CD14-positive monocyte (primary cell): Measurements from ENCODE around the gene ANKRD27. TPM values are rescaled to one million over a fixed set of nuclear protein-coding genes. Genes with fewer than 3 reads are reported as not detected.
A peak's percentile ranks its signal among the peaks of the same experiment; 100 is the strongest.

Experiments used
- DNase-seq, 3 donors: peaks; one replicate each; pipeline ENCODE4 v3.0.0-alpha.2; 2011 to 2022
- H2AFZ ChIP-seq: 2 replicates; pipeline ENCODE4 v1.6.0; 2012; ENCODE audit warnings: mild to moderate bottlenecking, low read depth, low read length, inconsistent platforms; ENCODE audit not compliant: insufficient read depth, poor library complexity, severe bottlenecking
- H3K27ac ChIP-seq, 2 donors: 1 replicate in 1 of 2; 2 replicates in 1 of 2; pipeline ENCODE4 v1.5.1; 2012 to 2013; ENCODE audit warnings: low read length in 2 of 2, control low read depth in 1 of 2, inconsistent platforms in 1 of 2, low read depth in 1 of 2, mild to moderate bottlenecking in 1 of 2
- H3K27me3 ChIP-seq, 2 donors: one replicate each; pipeline versions ENCODE4 v1.6.0 to v1.6.1; 2011 to 2013; ENCODE audit warnings: low read length in 2 of 2; ENCODE audit not compliant: control insufficient read depth in 2 of 2, insufficient read depth in 2 of 2
- H3K36me3 ChIP-seq, 2 donors: replicated peaks in 1 of 2; 1 replicate in 1 of 2; 2 replicates in 1 of 2; pipeline versions ENCODE4 v1.5.1 to v1.6.1; 2012 to 2013; ENCODE audit warnings: low read length in 2 of 2, control low read depth in 1 of 2, inconsistent platforms in 1 of 2, mild to moderate bottlenecking in 1 of 2; ENCODE audit not compliant: insufficient read depth in 2 of 2, control insufficient read depth in 1 of 2
- H3K4me1 ChIP-seq, 2 donors: 1 replicate in 1 of 2; 2 replicates in 1 of 2; pipeline versions ENCODE4 v1.5.1 to v1.6.1; 2012 to 2013; ENCODE audit warnings: low read length in 2 of 2, control low read depth in 1 of 2, inconsistent platforms in 1 of 2, mild to moderate bottlenecking in 1 of 2, moderate library complexity in 1 of 2; ENCODE audit not compliant: insufficient read depth in 2 of 2, control insufficient read depth in 1 of 2
- H3K4me2 ChIP-seq: replicated peaks from 2 replicates; pipeline ENCODE3; 2012; ENCODE audit warnings: low read length, moderate library complexity, mild to moderate bottlenecking; ENCODE audit not compliant: poor library complexity, severe bottlenecking; ENCODE audit errors: extremely low read depth
- H3K4me3 ChIP-seq, 3 experiments: fragments of 200-600 bp in 1 of 3; sonication (generic) in 1 of 3; replicated peaks in 1 of 3; 1 replicate in 2 of 3; 2 replicates in 1 of 3; pipeline ENCODE4 v1.5.1; 2011 to 2013; ENCODE audit warnings: low read length in 3 of 3, mild to moderate bottlenecking in 3 of 3, control low read depth in 2 of 3, low read depth in 2 of 3, inconsistent platforms in 1 of 3, moderate library complexity in 1 of 3
- H3K79me2 ChIP-seq: 2 replicates; pipeline ENCODE4 v1.6.0; 2012; ENCODE audit warnings: mild to moderate bottlenecking, control low read depth, inconsistent platforms, low read length, moderate library complexity; ENCODE audit not compliant: insufficient read depth
- H3K9ac ChIP-seq: 2 replicates; pipeline ENCODE4 v1.6.0; 2017; ENCODE audit warnings: low read length, mild to moderate bottlenecking; ENCODE audit not compliant: insufficient read depth, poor library complexity, severe bottlenecking
- H3K9me3 ChIP-seq, 2 donors: replicated peaks in 1 of 2; 1 replicate in 1 of 2; 2 replicates in 1 of 2; pipeline versions ENCODE4 v1.5.1 to v1.6.1; 2012 to 2013; ENCODE audit warnings: low read length in 2 of 2, control low read depth in 1 of 2; ENCODE audit not compliant: control insufficient read depth in 1 of 2, insufficient read depth in 1 of 2
- H4K20me1 ChIP-seq: 2 replicates; pipeline ENCODE4 v1.6.0; 2012; ENCODE audit warnings: mild to moderate bottlenecking, low read length, control low read depth, moderate library complexity; ENCODE audit not compliant: insufficient read depth
- H3K27ac Mint-ChIP-seq, 7 donors: one replicate each; pipeline ENCODE4 v1.8.0; 2020; ENCODE audit warnings: mild to moderate bottlenecking in 7 of 7, mixed read lengths in 7 of 7, moderate library complexity in 6 of 7, inconsistent platforms in 2 of 7
- H3K27me3 Mint-ChIP-seq, 3 donors: one replicate each; pipeline ENCODE4 v1.8.0; 2021 to 2022; ENCODE audit warnings: low read depth in 3 of 3, mild to moderate bottlenecking in 3 of 3, mixed read lengths in 3 of 3, moderate library complexity in 3 of 3, inconsistent platforms in 1 of 3
- H3K36me3 Mint-ChIP-seq, 2 donors: one replicate each; pipeline ENCODE4 v1.8.0; 2020; ENCODE audit warnings: mixed read lengths in 2 of 2, inconsistent platforms in 1 of 2, mild to moderate bottlenecking in 1 of 2
- H3K4me1 Mint-ChIP-seq: one replicate; pipeline ENCODE4 v1.8.0; 2020; ENCODE audit warnings: mild to moderate bottlenecking, mixed read lengths
- H3K4me3 Mint-ChIP-seq, 2 donors: one replicate each; pipeline ENCODE4 v1.8.0; 2020; ENCODE audit warnings: mild to moderate bottlenecking in 2 of 2, mixed read lengths in 2 of 2, moderate library complexity in 1 of 2
- H3K9me3 Mint-ChIP-seq, 7 donors: one replicate each; pipeline ENCODE4 v1.8.0; 2020 to 2022; ENCODE audit warnings: mixed read lengths in 7 of 7, mild to moderate bottlenecking in 6 of 7, moderate library complexity in 6 of 7, inconsistent platforms in 2 of 7
- CTCF ChIP-seq: fragments of 200-600 bp; IDR thresholded peaks from one replicate; pipeline ENCODE4 v1.8.0; 2022; ENCODE audit warnings: antibody characterized with exemption, mild to moderate bottlenecking
- WGBS: methylation state at CpG from one replicate; pipeline ENCODE4 v1.1.5; 2013; ENCODE audit warnings: missing lambda C conversion rate; ENCODE audit not compliant: insufficient coverage; 5-methylcytosine and 5-hydroxymethylcytosine counted together
- intact Hi-C, 2 donors: fragments of 100-400 bp; cut with micrococcal nuclease; formaldehyde crosslinking; loops; one replicate each; pipeline versions ENCODE4 v1.15.0 to v1.15.1; 2023
- polyA plus RNA-seq, 3 donors: library from polyadenylated mRNA; depleted of rRNA in 1 of 3; unstranded in 2 of 3; stranded (reverse) in 1 of 3; fragments of 300-500 nt in 2 of 3; fragments of >200 nt in 1 of 3; fragmentation: Illumina TruSeq in 2 of 3; gene quantifications; 1 replicate in 2 of 3; 2 replicates in 1 of 3; pipeline ENCODE4 v1.2.3, GENCODE V29; 2012 to 2021

Gene ANKRD27
- polyA plus RNA-seq, 3 donors: 8.7 to 17.5 (median 14.5) TPM

- H3K4me1 ChIP-seq: no peaks in the 10 kb centered on the region
- no peak overlapping the region for H3K27ac Mint-ChIP-seq
- H3K79me2 ChIP-seq: no peaks in the 10 kb centered on the region
- no peak overlapping the region for H2AFZ ChIP-seq
- intact Hi-C loops: no loop called here
- peaks cover 0 to 4% (median 0%) of the 10 kb centered on the region in 3 donors for H3K27me3 Mint-ChIP-seq
- no peaks in the 10 kb centered on the region for H4K20me1 ChIP-seq
- TF ChIP-seq CTCF: no peak
- H3K9me3 Mint-ChIP-seq: peaks cover 0 to 16% (median 2%) of the 10 kb centered on the region in 7 donors
- no peak overlapping the region for H3K9ac ChIP-seq
- H3K36me3 Mint-ChIP-seq: peaks cover 8 to 13% of the 10 kb centered on the region in 2 donors
- no peak overlapping the region for H3K4me2 ChIP-seq
- no peak for DNase-seq
- peaks cover 0 to 10% of the 10 kb centered on the region in 2 donors for H3K36me3 ChIP-seq
- H3K4me3 Mint-ChIP-seq: no peak overlapping the region
- no peak overlapping the region for H3K27ac ChIP-seq
- H3K4me3 ChIP-seq: no peak overlapping the region
- WGBS: 98% methylated on average over 11 of the region's 22 CpGs
- H3K27me3 ChIP-seq: no peaks in the 10 kb centered on the region
- H3K4me1 Mint-ChIP-seq: no peaks in the 10 kb centered on the region
- peaks cover 5 to 9% of the 10 kb centered on the region in 2 donors for H3K9me3 ChIP-seq
Observed at GRCh38 chr19:32720216-32720935, 45.4 kb upstream of the ANKRD27 start.

GRCh38 chr19:32719611-32720059 is 44.7 kb upstream of the ANKRD27 start, which contains the start of gene TDRD12:
Gene TDRD12, plus strand, starts transcription at chr19:32719767. Its CDS starts 306 bp downstream, at chr19:32720073.
- no peak within 1 kb of the TSS for H3K27ac ChIP-seq
- WGBS: 88% methylated on average over 33 of the region's 44 CpGs

More at GRCh38 chr19:32719611-32720059, 44.7 kb upstream of the ANKRD27 start, which contains the start of gene TDRD12:
- no peaks in the 10 kb centered on the region for H3K4me1 ChIP-seq
- H3K4me3 ChIP-seq: no peak within 1 kb of the TSS
- Mint-ChIP-seq H3K4me1 (no peaks in the 10 kb centered on the region), H3K9me3 (peaks cover 0 to 16% (median 2%) of the 10 kb centered on the region in 7 donors), H3K27me3 (peaks cover 0 to 4% (median 0%) of the 10 kb centered on the region in 3 donors), H3K36me3 (peaks cover 15 to 21% of the 10 kb centered on the region in 2 donors), H3K4me3 (no peak within 1 kb of the TSS), H3K27ac (peak within 1 kb of the TSS in 1 of 7 donors; percentile 10)
- H4K20me1 ChIP-seq: no peaks in the 10 kb centered on the region
- H3K79me2 ChIP-seq: no peaks in the 10 kb centered on the region
- no peak for DNase-seq
- peaks cover 6 to 17% of the 10 kb centered on the region in 2 donors for H3K36me3 ChIP-seq
- H3K27me3 ChIP-seq: no peaks in the 10 kb centered on the region
- peaks cover 5 to 9% of the 10 kb centered on the region in 2 donors for H3K9me3 ChIP-seq
- no peak within 1 kb of the TSS for H3K9ac ChIP-seq
- no peak within 1 kb of the TSS for H2AFZ ChIP-seq
- no peak within 1 kb of the TSS for H3K4me2 ChIP-seq
- TF ChIP-seq CTCF: no peak
- intact Hi-C loops: no loop called here
